DOHH2 (cell line): Measurements from ENCODE around the gene GPHN.

Experiments
- EZH2phosphoT487 ChIP-seq: fragments of 200-600 bp; sonication (generic); IDR thresholded peaks from 2 replicates; pipeline ENCODE4 v1.6.1; 2017; ENCODE audit warnings: borderline replicate concordance, mild to moderate bottlenecking, antibody characterized with exemption, low read length, moderate library complexity, mixed read lengths
- TF ChIP-seq, protein P1 (sequence below): fragments of 200-600 bp; sonication (generic); IDR thresholded peaks from one replicate; pipeline ENCODE4 v1.5.1; 2014; ENCODE audit warnings: antibody characterized with exemption, mild to moderate bottlenecking, low read depth, low read length; ENCODE audit not compliant: poor library complexity, severe bottlenecking

DNA sequence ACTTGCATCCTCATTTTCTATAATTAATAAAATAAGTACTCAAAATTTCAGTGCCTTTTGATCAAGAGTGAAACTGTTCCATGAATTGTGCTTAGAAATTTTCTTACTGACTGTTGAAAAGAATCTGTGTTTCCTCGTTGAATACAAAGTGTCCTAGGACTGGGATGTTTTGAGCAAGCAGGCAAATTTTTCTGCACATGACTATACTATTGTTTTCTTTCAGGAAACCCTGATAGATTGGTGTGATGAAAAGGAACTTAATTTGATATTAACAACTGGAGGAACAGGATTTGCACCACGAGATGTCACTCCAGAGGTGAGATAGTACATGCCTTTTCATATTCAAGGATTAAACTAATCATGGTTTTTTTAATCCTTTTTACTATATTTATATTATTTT, 316.3 kb downstream of the GPHN start:
- TF ChIP-seq, protein P1, sequence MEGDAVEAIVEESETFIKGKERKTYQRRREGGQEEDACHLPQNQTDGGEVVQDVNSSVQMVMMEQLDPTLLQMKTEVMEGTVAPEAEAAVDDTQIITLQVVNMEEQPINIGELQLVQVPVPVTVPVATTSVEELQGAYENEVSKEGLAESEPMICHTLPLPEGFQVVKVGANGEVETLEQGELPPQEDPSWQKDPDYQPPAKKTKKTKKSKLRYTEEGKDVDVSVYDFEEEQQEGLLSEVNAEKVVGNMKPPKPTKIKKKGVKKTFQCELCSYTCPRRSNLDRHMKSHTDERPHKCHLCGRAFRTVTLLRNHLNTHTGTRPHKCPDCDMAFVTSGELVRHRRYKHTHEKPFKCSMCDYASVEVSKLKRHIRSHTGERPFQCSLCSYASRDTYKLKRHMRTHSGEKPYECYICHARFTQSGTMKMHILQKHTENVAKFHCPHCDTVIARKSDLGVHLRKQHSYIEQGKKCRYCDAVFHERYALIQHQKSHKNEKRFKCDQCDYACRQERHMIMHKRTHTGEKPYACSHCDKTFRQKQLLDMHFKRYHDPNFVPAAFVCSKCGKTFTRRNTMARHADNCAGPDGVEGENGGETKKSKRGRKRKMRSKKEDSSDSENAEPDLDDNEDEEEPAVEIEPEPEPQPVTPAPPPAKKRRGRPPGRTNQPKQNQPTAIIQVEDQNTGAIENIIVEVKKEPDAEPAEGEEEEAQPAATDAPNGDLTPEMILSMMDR, result no peak
- TF ChIP-seq EZH2phosphoT487, result no peak
